Islet of Langerhans (tissue), 1 donor: ENCODE results near the gene SYPL1.

Source experiments
- FAIRE-seq: peaks from one replicate; lab custom pipeline; 2011; peaks lifted over from hg19 to GRCh38; lab: Jason Lieb, UNC

The SYPL1 gene

GRCh38 chr7:106050002-106050745 lies 61.9 kb downstream of the SYPL1 start:
- FAIRE-seq = no peak

DNA sequence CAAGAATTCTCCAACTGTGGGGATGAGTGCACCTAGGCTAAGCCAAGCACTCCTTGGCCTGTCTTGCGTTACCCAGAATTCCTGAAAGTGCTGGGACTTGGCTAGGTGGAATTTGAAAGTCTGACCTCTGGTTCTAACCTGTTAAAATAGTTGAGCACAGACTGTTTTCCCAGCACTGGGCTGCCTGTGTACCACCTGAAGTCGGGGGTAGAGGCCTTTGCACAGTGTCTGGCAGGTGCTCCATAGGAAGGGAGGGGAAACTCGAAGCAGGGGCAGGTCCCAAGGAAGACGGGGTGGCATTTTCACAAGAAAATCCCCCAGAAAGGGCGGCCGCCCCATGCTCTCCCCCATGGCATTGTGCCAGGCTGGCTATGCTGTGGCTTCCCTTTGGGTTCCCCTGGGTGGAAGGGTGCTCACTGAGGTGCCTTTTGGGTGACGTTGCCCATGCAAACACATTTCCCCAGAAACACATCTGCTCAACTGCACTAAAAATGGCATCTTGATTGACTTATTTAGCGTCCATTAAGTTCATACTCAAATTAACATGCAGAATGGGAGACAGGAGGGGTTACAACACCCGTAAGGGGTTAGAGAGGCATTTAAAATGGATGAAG lies 62.9 kb downstream of the SYPL1 start:
- FAIRE-seq = no peak

DNA sequence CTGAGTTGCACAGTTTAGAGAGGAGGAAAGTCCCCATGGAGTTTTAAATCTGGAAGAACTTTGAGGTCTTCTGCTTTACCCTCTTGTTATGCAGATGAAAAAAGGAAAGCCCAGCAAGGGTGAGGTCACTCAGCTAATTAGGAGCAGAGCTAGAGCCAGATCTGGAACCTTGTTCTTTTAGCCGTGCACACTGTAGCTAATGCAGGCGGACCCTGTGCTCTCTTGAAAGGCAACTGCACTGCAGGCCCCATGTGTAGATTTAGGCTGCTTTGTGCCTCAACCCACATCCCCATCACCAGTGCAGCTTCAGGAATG lies 63.4 kb downstream of the SYPL1 start:
- FAIRE-seq = no peak

GRCh38 chr7:106047818-106048705 lies 64.0 kb downstream of the SYPL1 start:
- FAIRE-seq = no peak

DNA sequence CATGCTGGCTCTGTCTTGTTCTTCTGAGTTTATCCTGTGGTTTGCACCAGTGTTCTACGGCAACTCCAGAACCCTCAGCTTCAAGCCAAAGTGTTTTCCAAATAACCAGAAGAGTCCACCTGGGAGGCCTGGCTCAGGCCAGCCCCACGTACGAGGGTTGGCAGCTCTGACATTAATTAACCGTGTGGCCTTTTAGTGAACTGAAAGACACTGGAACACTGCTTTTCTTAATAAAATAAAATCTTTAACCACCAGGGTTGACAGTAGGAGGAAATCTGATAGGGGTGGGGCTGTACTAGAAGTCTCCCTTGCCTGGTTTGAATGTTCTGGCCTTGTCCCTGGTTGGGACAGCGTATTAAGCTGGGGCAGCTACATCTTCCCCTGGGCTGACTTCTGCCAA lies 64.9 kb downstream of the SYPL1 start:
- FAIRE-seq = no peak

DNA sequence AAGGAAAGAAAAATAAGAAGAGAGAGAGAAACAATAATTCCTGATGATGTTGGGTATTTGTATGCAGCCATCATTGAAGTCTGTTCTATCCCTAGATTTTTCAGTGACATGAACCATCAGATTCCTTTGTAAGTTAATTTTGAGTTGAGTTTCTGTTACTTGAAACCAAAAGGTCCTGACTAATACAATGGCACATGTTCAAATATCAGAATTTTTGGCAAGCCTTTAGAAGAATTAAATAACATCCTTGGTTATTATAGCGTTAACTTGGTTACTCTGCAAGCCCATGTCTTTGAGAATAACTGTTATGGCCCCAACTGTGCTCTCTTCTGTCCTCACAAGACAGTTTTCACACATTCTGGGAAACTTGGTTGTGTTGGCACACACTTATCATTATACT lies 66.5 kb downstream of the SYPL1 start:
- no peak for FAIRE-seq

DNA sequence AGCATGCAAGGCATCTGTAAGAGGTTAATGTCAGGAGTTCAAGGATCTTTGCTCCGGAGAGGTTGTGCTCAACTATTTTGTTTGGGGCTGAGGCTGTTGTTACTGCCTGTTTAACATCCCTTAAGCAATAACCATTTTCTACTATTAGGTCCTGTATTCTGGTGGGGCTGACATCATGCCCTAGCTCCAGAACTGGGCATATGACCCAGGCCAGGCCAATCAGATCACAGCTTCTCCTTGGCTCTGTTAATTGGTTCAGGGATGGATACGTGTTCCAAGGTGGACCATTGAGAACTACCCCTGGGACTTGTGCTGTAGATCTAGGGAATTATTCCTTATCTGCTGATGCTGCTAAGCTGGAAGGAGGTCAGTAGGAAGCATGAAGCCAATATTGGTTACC lies 67.0 kb downstream of the SYPL1 start:
- FAIRE-seq = no peak

DNA sequence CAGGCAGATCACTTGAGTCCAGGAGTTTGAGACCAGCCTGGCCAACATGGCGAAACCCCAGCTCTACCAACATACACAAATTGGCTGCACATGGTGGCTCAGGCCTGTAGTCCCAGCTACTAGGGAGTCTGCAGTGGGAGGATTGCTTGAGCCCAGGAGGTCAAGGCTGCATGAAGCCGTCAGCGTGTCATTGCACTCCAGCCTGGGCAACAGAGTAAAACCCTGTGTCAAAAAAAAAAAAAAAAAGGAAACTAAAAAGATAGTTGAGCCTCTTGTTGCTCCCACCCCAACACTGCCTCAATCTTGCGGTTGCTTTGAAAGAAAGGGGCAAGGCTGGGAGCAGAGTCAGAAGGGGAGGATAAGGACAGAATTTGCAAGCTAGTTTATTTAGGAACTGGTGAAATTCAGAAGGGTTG lies 69.9 kb downstream of the SYPL1 start:
- FAIRE-seq = no peak

- FAIRE-seq = no peak
Measured at GRCh38 chr7:106041140-106041717, 70.9 kb downstream of the SYPL1 start.
